GDM1 (cell line): ENCODE data around the gene OVAAL.

Experiments
- DNase-seq: peaks from one replicate; lab custom pipeline; 2025; lab: John Stamatoyannopoulos, UW

The OVAAL gene

GRCh38 chr1:180571060-180571831, 12.5 kb downstream of the OVAAL start:
- DNase-seq: no peak

- no peak for DNase-seq
Observed at GRCh38 chr1:180571832-180572636, 13.3 kb downstream of the OVAAL start.

DNA sequence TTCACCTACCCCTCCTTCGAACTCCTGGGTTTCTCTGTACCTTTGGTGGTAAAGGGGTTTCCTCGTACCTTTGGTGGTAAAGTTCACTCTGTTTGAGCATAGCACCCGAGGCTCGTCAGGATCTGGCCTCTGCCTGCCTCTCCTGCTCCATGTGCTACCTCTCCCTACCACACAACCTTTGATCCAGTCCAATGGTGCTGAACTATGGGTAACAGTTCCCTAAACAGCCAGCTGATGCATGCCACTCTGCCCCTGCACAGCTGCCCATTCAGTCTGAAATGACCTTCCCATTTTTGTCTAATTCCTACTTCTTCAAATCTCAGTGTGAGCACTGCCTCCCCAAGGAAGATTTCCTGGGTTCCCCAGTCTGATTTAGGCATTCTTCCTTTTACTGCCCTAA, 14.0 kb downstream of the OVAAL start:
- DNase-seq: no peak

- DNase-seq: no peak
Observed at GRCh38 chr1:180574031-180574713, 15.4 kb downstream of the OVAAL start.

GRCh38 chr1:180577361-180577760, 18.6 kb downstream of the OVAAL start:
- DNase-seq: no peak

- no peak for DNase-seq
Observed at GRCh38 chr1:180579961-180580611, 21.3 kb downstream of the OVAAL start.

GRCh38 chr1:180581635-180582039, 22.9 kb downstream of the OVAAL start:
- DNase-seq: no peak

GRCh38 chr1:180584869-180585268, 26.1 kb downstream of the OVAAL start:
- no peak for DNase-seq

DNA sequence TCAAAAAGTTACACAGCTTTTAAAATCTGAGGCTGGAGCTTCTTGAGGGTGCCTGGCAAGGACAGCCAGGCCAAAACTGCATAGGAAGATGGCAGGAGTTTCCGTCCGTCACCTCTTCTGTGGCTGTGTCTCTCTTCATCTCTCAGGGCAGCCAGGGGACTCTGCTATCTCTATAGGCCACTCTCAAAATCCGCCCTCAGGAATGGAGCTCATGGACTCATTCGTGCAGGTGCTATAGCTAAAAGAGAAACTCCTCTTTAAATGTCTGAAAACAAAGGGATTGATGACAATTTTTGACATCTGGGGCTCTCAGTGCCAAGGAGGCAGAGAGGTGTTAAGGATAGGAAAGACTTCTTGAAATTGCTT, 27.2 kb downstream of the OVAAL start:
- no peak for DNase-seq

DNA sequence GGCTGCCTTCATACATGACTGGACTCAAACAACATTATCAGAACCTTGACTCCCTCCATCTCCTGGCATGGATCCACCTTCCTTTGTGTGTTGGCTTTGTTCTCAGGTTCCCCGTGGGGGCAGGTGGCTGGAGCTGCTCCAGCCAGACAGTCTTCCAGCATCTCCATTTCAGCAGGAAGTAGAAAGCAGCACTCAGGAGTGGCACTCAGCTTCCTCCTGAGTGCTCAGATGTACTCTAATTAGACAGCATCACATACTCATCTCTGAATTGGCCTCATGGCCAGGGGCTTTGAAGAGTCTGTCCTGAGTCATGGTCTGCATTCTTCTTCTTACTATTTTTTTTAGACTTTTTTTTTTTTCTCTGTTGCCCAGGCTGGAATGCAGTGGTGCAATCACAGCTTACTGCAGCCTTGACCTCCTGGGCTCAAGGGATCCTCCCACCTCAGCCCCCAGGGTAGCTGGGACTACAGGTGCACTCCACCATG, 27.9 kb downstream of the OVAAL start:
- no peak for DNase-seq

GRCh38 chr1:180588121-180588520, 29.4 kb downstream of the OVAAL start:
- DNase-seq: no peak

DNA sequence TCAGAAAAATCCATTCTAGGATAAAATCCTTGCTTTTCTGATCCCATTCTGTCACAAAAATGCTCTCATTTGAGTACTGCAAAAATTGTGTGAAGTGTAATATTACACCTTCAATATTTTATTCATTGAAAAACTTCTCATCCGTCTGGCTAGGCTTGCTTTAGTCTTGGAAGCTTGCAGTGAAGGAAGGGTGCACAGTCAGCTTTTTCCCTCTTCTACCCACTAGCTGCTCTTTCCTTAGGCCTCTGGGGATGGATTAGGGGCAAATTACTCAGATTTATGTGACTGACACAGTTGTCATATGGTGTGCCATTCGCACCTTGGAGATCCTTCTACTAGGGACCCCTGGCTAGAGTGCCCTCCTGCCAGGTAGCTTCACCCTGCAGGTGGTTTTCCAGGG, 32.1 kb downstream of the OVAAL start:
- no peak for DNase-seq

DNA sequence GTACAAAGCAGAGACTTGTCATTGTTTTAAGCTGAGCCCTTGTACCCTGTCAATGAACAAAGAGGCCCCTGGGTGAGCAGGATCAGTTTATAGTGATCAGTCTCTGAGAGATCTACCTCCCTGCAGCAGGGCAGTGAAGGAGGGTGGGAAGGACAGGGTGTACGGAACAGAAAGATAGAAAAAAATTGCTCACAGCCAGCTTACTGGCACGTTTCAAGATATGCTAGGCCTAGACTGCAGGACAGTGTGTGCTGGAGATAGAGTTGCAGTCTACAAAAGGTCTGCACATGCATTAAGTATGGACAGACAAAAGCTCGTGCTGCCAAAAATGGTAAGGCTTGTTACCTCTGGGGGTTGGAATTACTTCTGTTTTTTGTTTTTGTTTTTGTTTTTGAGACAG, 34.6 kb downstream of the OVAAL start:
- no peak for DNase-seq

GRCh38 chr1:180594723-180595122, 36.0 kb downstream of the OVAAL start:
- no peak for DNase-seq

DNA sequence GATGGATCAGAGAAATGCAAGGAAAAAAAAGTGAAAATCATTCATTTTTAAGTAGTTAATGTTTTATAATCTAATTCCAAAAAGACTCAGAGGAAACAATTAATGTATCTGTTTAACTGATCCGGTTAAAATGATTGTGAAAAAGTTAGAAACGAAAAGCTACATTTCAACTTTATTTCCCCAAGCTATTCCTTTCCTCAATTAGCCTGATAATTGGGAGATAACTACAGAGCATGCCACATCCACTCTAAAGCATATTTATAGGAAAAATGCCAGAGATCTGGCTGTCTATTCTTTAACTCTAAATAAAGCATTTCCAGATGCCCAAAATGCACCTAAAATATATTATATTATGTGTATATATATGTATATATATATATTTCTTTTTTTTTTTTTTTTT, 37.2 kb downstream of the OVAAL start:
- no peak for DNase-seq

- DNase-seq: no peak
Observed at GRCh38 chr1:180597520-180597919, 38.8 kb downstream of the OVAAL start.

DNA sequence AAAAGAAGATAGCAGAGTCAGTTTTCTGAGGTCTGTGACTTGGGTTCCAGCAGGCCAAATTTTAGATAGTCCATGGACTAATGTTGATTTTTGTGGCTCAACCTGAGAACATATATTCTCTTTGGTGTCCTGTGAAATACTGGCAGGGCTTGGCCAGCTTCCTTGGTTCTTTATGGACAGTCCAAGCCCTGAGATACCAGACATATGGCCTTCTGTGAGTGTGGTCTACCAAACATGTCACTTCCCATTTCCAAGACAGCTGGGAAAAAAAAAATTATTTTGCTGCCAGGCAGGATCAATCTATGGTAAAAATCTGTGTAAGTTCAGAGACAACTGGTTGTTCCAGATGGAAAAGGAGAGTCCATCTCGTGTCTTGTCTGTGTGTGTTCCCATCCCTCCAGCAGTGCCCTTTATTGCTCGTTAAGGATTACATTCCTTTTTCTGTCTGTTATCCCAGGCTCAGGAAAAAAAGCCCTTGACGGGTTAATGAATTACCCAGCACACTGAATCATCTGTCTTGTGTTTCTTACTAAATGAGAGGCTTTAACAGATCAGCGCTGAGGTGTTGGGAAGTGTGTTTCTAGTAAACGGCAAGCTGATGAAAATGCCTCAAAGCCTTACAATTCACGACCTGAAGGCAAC, 39.7 kb downstream of the OVAAL start:
- DNase-seq: no peak

DNA sequence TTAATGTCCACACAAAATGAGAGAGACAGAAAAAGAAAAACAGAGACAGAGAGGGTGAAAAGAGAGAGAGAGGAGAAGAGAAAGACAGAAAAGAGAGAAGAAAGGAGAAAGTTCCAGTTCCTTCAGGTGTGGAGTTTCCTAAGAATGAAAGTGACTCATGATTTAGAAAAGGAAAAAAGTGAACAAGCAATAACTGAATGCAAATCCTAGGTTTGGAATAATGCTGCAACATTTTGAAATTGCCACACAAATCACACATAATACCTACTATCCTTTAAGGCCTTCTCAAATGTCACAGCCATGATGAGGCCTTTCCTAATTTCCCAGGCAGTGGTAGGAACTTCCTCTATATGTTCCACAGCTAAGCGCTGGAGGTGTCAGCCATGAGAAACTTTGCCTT, 41.6 kb downstream of the OVAAL start:
- no peak for DNase-seq

DNA sequence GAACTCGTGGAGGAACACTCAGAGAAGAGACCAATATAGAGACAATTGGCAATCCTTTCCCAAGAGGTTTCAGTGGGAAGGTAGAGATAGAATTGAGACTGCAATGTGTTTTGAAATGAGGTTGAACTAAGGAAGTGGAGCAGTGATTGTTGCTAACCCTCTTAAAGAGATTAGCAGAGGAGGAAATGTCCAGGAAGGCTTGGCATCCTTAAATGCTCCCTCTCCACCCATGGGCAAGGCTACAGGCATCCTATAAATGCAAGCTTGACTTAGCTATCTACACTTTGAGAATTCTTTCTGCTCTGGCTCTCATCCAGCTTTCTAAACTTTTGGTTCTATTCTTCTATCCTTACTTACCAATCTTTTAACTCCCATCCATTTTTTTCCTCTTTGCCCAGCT, 42.7 kb downstream of the OVAAL start:
- DNase-seq: no peak

- no peak for DNase-seq
Observed at GRCh38 chr1:180603223-180603849, 44.6 kb downstream of the OVAAL start.

DNA sequence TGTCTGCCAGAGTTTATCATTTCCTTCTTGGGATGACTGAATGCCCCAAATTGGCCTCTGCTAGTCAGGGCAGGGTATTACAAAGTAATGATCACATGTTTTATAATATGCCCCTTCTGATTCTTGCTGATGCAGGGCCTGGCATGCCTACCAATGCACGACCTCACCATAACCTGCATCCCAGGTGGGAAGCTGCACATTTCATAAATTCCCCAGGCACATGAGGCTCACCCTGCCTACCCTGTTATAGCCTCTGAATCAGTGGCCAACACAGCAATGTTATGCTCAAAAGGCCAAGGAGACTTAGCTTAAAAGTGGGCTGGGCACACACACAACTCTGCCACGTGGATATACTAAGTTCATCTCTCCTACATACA, 45.1 kb downstream of the OVAAL start:
- DNase-seq: no peak
